IMR-90 (cell line): ENCODE measurements around the gene SRCIN1.

Experiments
- BHLHE40 ChIP-seq: fragments of 150-350 bp; IDR thresholded peaks from 2 replicates; pipeline ENCODE4 v1.6.1; 2016; ENCODE audit warnings: mild to moderate bottlenecking, low read depth, low read length
- CTCF ChIP-seq: conservative IDR thresholded peaks from 2 replicates; pipeline ENCODE4 v1.5.1; 2012; ENCODE audit warnings: mild to moderate bottlenecking, low read depth, low read length, improper control_type of control experiment
- ELK1 ChIP-seq: fragments of 150-350 bp; IDR thresholded peaks from 2 replicates; pipeline ENCODE4 v1.6.1; 2016; ENCODE audit warnings: low read depth, mild to moderate bottlenecking, low read length, moderate library complexity, borderline replicate concordance
- FOS ChIP-seq: fragments of 150-350 bp; IDR thresholded peaks from 2 replicates; pipeline ENCODE4 v1.6.1; 2016; ENCODE audit warnings: low read depth, low read length
- POLR2A ChIP-seq: IDR thresholded peaks from 2 replicates; pipeline ENCODE4 v1.6.1; 2012; ENCODE audit warnings: mild to moderate bottlenecking, low read depth, low read length
- RAD21 ChIP-seq: IDR thresholded peaks from 2 replicates; pipeline ENCODE4 v1.6.1; 2012; ENCODE audit warnings: low read length, improper control_type of control experiment
- RCOR1 ChIP-seq: IDR thresholded peaks from 2 replicates; pipeline ENCODE4 v1.6.1; 2012; ENCODE audit warnings: mild to moderate bottlenecking, low read length, improper control_type of control experiment; ENCODE audit not compliant: insufficient replicate concordance
- RFX5 ChIP-seq: IDR thresholded peaks from 2 replicates; pipeline ENCODE4 v1.8.0; 2012; ENCODE audit warnings: low read depth, mild to moderate bottlenecking, low read length, moderate library complexity
- SMC3 ChIP-seq: fragments of 150-350 bp; IDR thresholded peaks from 2 replicates; pipeline ENCODE4 v1.6.1; 2016; ENCODE audit warnings: low read depth, mild to moderate bottlenecking, antibody characterized with exemption, low read length, moderate library complexity

DNA sequence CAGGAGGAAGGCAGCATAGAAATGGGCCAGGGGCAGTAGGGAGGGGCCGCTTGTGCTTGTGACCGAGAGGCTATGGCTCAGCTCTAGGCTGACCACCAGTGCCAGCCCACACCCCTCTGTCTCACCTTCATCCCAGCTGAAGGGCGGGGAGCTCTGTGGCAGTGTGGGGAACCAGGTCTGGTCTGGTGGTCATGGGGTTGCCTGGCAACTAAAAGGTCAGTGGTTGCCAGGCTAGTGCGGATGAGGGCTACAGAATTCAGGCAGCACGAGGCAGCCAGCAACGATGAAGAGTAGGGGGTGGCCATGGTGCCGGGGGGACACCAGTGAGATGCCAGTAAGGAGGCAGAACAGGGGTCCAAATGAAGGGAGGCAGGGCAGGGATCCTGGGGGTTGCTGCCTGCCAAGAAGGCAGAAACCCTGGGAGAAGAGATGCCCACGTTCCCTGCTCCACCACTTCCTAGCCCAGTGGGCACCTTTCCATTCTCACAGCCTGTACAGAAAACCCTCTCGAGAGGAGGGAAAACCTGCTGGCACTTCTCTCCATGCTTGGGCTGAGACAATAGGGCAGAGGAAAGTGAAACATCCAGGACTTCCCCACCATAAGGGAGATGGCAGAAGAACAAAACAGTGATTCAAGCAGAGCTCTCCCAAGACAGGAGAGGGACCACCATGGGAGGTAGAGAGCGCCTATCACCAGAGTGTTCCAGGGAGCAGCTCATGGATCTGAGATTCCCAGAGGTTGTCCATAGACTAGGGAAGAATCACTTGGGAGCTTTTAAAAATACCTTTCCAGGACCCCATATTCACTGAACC, 39.7 kb downstream of the SRCIN1 start:
- TF ChIP-seq CTCF (no peak), RCOR1 (no peak), SMC3 (no peak), FOS (no peak), ELK1 (no peak), RAD21 (no peak), POLR2A (no peak), BHLHE40 (no peak), RFX5 (no peak)
